ENCODE results near the gene AGPAT2. TPM values are rescaled to one million over a fixed set of nuclear protein-coding genes. Genes with fewer than 3 reads are reported as not detected.
"Not testable (repeated sequence)": the region's sequence is repeated elsewhere in the genome, so short reads cannot be mapped to it uniquely, and the experiment has no call there.

AGPAT2 gene
- total RNA-seq, 1 experiment from 2014 or later = 40.4 TPM

GRCh38 chr9:136705564-136705963 lies 18.3 kb upstream of the AGPAT2 start:
- intact Hi-C loops (cut with micrococcal nuclease; ENCODE audit: unreplicated experiment) = no loop called here
- CTCF ChIA-PET = no interaction called here
- no peak overlapping the region for H3K27ac Mint-ChIP-seq (ENCODE audit: unreplicated experiment)
- TF ChIP-seq, protein P1, sequence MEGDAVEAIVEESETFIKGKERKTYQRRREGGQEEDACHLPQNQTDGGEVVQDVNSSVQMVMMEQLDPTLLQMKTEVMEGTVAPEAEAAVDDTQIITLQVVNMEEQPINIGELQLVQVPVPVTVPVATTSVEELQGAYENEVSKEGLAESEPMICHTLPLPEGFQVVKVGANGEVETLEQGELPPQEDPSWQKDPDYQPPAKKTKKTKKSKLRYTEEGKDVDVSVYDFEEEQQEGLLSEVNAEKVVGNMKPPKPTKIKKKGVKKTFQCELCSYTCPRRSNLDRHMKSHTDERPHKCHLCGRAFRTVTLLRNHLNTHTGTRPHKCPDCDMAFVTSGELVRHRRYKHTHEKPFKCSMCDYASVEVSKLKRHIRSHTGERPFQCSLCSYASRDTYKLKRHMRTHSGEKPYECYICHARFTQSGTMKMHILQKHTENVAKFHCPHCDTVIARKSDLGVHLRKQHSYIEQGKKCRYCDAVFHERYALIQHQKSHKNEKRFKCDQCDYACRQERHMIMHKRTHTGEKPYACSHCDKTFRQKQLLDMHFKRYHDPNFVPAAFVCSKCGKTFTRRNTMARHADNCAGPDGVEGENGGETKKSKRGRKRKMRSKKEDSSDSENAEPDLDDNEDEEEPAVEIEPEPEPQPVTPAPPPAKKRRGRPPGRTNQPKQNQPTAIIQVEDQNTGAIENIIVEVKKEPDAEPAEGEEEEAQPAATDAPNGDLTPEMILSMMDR (IDR thresholded peaks at IDR 0.05; ENCODE audit: unreplicated experiment) = no peak
- no peaks in the 10 kb centered on the region for H3K4me1 Mint-ChIP-seq (ENCODE audit: low read depth, unreplicated experiment)
- H3K9me3 Mint-ChIP-seq (ENCODE audit: low read depth, unreplicated experiment) = no peaks in the 10 kb centered on the region
- H3K36me3 Mint-ChIP-seq (ENCODE audit: insufficient read depth, unreplicated experiment) = peaks cover 7% of the 10 kb centered on the region
- BruUV-seq (replicated peaks) = no TSS peak
- no peak for DNase-seq
- H3K27me3 Mint-ChIP-seq (ENCODE audit: unreplicated experiment) = peaks cover 9% of the 10 kb centered on the region
- H3K4me3 Mint-ChIP-seq (ENCODE audit: low read depth, unreplicated experiment) = no peak overlapping the region

- H3K27me3 Mint-ChIP-seq (ENCODE audit: unreplicated experiment); intact Hi-C loops (cut with micrococcal nuclease; ENCODE audit: unreplicated experiment); BruUV-seq (replicated peaks); H3K4me1 Mint-ChIP-seq (ENCODE audit: low read depth, unreplicated experiment); H3K27ac Mint-ChIP-seq (ENCODE audit: unreplicated experiment); H3K9me3 Mint-ChIP-seq (ENCODE audit: low read depth, unreplicated experiment); DNase-seq; H3K36me3 Mint-ChIP-seq (ENCODE audit: insufficient read depth, unreplicated experiment); H3K4me3 Mint-ChIP-seq (ENCODE audit: low read depth, unreplicated experiment): not testable (repeated sequence)
- CTCF ChIA-PET = interaction anchor here (0.6 kb wide), 1 partner anchor 844 kb away, joined by 6 read pairs; no protein-coding TSS in a partner anchor
Measured at GRCh38 chr9:136704741-136705140, 17.5 kb upstream of the AGPAT2 start.

DNA sequence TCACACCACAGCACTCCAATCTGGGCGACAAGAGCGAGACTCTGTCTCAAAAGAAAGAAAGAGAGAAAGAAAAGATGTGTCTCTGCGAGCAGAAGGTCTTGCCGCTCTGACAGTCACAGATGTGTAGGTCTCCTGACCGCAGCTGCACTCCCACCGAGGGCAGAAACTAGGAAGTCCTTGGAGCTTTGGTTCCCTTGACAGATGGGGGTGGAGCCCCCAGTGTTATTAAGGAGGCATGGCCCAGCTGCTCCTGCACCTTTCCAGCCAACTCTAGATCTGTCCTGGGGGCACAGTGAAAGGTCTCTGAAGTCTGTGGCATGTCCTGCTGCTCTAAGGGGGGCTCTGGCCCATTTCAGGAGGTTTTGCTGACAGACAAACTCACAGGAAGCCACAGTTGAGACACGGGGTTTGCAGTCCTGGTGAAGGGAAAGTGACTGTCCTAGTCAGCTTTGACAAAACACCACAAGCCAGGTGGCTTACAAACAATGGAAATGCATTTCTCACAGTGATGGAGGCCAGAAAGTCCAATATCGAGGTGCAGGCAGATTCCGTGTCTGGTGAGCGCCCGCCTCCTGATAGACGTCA lies 16.1 kb upstream of the AGPAT2 start:
- Mint-ChIP-seq H3K9me3 (ENCODE audit: low read depth, unreplicated experiment) (no peaks in the 10 kb centered on the region), H3K36me3 (ENCODE audit: insufficient read depth, unreplicated experiment) (peaks cover 7% of the 10 kb centered on the region), H3K27me3 (ENCODE audit: unreplicated experiment) (peaks cover 9% of the 10 kb centered on the region), H3K4me3 (ENCODE audit: low read depth, unreplicated experiment) (no peak overlapping the region), H3K27ac (ENCODE audit: unreplicated experiment) (no peak overlapping the region), H3K4me1 (ENCODE audit: low read depth, unreplicated experiment) (no peaks in the 10 kb centered on the region)
- BruUV-seq (replicated peaks) = no TSS peak
- CTCF ChIA-PET = no interaction called here
- DNase-seq = no peak
- intact Hi-C loops (cut with micrococcal nuclease; ENCODE audit: unreplicated experiment) = no loop called here
- TF ChIP-seq, protein P1 (IDR thresholded peaks at IDR 0.05; ENCODE audit: unreplicated experiment) = no peak

DNA sequence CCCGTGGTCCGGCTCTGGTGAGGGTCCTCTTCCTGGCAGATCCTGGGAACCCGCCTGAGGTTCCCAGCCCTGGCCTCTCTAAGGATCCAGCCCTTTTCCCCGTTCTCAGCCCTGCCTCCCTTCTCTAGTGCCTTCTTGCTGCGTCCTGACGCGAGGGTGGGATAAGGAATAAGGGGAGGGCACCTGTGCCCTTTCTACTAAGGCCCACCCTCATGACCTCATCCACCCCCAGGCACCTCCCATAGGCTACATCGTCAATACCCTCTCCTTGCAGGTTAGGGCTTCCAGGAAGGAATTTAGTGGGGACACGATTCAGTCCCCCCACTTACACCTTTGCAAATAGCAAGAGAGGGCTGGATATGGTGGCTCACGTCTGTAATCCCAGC lies 14.4 kb upstream of the AGPAT2 start:
- Mint-ChIP-seq H3K27me3 (ENCODE audit: unreplicated experiment) (peaks cover 9% of the 10 kb centered on the region), H3K4me1 (ENCODE audit: low read depth, unreplicated experiment) (peaks cover 11% of the 10 kb centered on the region), H3K9me3 (ENCODE audit: low read depth, unreplicated experiment) (no peaks in the 10 kb centered on the region), H3K27ac (ENCODE audit: unreplicated experiment) (no peak overlapping the region), H3K4me3 (ENCODE audit: low read depth, unreplicated experiment) (no peak overlapping the region), H3K36me3 (ENCODE audit: insufficient read depth, unreplicated experiment) (peaks cover 7% of the 10 kb centered on the region)
- TF ChIP-seq, protein P1 (IDR thresholded peaks at IDR 0.05; ENCODE audit: unreplicated experiment) = no peak
- no TSS peak for BruUV-seq (replicated peaks)
- CTCF ChIA-PET = no interaction called here
- intact Hi-C loops (cut with micrococcal nuclease; ENCODE audit: unreplicated experiment) = no loop called here
- DNase-seq = no peak

GRCh38 chr9:136700959-136701667 lies 13.9 kb upstream of the AGPAT2 start:
- intact Hi-C loops (cut with micrococcal nuclease; ENCODE audit: unreplicated experiment) = no loop called here
- no peak overlapping the region for H3K27ac Mint-ChIP-seq (ENCODE audit: unreplicated experiment)
- H3K4me1 Mint-ChIP-seq (ENCODE audit: low read depth, unreplicated experiment) = peaks cover 11% of the 10 kb centered on the region
- H3K27me3 Mint-ChIP-seq (ENCODE audit: unreplicated experiment) = peaks cover 9% of the 10 kb centered on the region
- no peak overlapping the region for H3K4me3 Mint-ChIP-seq (ENCODE audit: low read depth, unreplicated experiment)
- peaks cover 11% of the 10 kb centered on the region for H3K36me3 Mint-ChIP-seq (ENCODE audit: insufficient read depth, unreplicated experiment)
- no peak for DNase-seq
- CTCF ChIA-PET = interaction anchor here (0.7 to 0.9 kb wide), 3 partner anchors 26 to 432 kb away, joined by 3 to 6 read pairs (median 5); no protein-coding TSS in a partner anchor
- TF ChIP-seq, protein P1 (IDR thresholded peaks at IDR 0.05; ENCODE audit: unreplicated experiment) = no peak
- no TSS peak for BruUV-seq (replicated peaks)
- no peaks in the 10 kb centered on the region for H3K9me3 Mint-ChIP-seq (ENCODE audit: low read depth, unreplicated experiment)

All from Calu3 (cell line).